Endothelial cell of umbilical vein (primary cell): ENCODE measurements around the gene GGT5. TPM values are rescaled to one million over a fixed set of nuclear protein-coding genes. Genes with fewer than 3 reads are reported as not detected.

Source experiments
- BruUV-seq: library from RNA; stranded (reverse); fragments of 400-500 nt; replicated peaks from 2 replicates; lab custom pipeline; 2021; lab: Mats Ljungman, UMichigan
- CTCF ChIA-PET: fragments of 300-600, 350-600 bp; sonication (Branson Sonifier 250); formaldehyde crosslinking; loops from one replicate; lab custom pipeline; 2021; ENCODE audit warnings: antibody characterized with exemption, inconsistent platforms; lab: Charles Lee
- POLR2A ChIA-PET: fragments of 300-600, 350-600 bp; sonication (Branson Sonifier 250); formaldehyde crosslinking; loops from one replicate; lab custom pipeline; 2021; ENCODE audit warnings: antibody characterized with exemption, inconsistent platforms; lab: Charles Lee
- DNase-seq: peaks from one replicate; pipeline ENCODE4 v3.0.0-alpha.2; 2011; ENCODE audit warnings: low read depth, low spot score
- FAIRE-seq: peaks from 2 replicates; lab custom pipeline; 2011; peaks lifted over from hg19 to GRCh38; lab: Jason Lieb, UNC
- H2AFZ ChIP-seq: 2 replicates; pipeline ENCODE4 v1.6.0; 2012; ENCODE audit warnings: low read depth, low read length, control low read depth, inconsistent platforms
- H3K27ac ChIP-seq: 2 replicates; pipeline ENCODE4 v1.5.1; 2011; ENCODE audit warnings: low read depth, mild to moderate bottlenecking, control low read depth, low read length, moderate library complexity; ENCODE audit not compliant: insufficient read depth
- H3K27me3 ChIP-seq, 2 experiments: 2 replicates each; pipeline versions ENCODE4 v1.6.0 to v1.6.1; 2011; ENCODE audit warnings: low read length in 2 of 2, mixed read lengths in 1 of 2; ENCODE audit not compliant: control insufficient read depth in 2 of 2, insufficient read depth in 2 of 2
- H3K36me3 ChIP-seq, 2 experiments: 2 replicates in 1 of 2; 3 replicates in 1 of 2; pipeline ENCODE4 v1.5.1; 2011; ENCODE audit warnings: low read length in 2 of 2, mild to moderate bottlenecking in 1 of 2, moderate library complexity in 1 of 2; ENCODE audit not compliant: control insufficient read depth in 2 of 2, insufficient read depth in 2 of 2; ENCODE audit errors: extremely low read depth in 1 of 2
- H3K4me1 ChIP-seq: 3 replicates; pipeline ENCODE4 v1.5.1; 2011; ENCODE audit warnings: mild to moderate bottlenecking, low read length; ENCODE audit not compliant: control insufficient read depth, insufficient read depth; ENCODE audit errors: extremely low read depth
- H3K4me2 ChIP-seq: 2 replicates; pipeline ENCODE4 v1.6.1; 2011; ENCODE audit warnings: low read length, control low read depth, mixed read lengths; ENCODE audit not compliant: insufficient read depth
- H3K4me3 ChIP-seq, 3 experiments: fragments of 200-600 bp in 1 of 3; sonication (generic), shearing (Covaris generic) in 1 of 3; replicated peaks in 1 of 3; 2 replicates each; pipeline ENCODE4 v1.5.1; 2011 to 2016; ENCODE audit warnings: control low read depth in 3 of 3, low read length in 3 of 3, mild to moderate bottlenecking in 2 of 3, inconsistent platforms in 1 of 3, low read depth in 1 of 3, moderate library complexity in 1 of 3; ENCODE audit not compliant: insufficient read depth in 1 of 3
- H3K79me2 ChIP-seq: 2 replicates; pipeline ENCODE4 v1.6.0; 2012; ENCODE audit warnings: low read length, inconsistent platforms; ENCODE audit not compliant: control insufficient read depth, insufficient read depth
- H3K9ac ChIP-seq: replicated peaks from 2 replicates; pipeline ENCODE3; 2011; ENCODE audit warnings: low read length, control low read depth; ENCODE audit not compliant: insufficient read depth; ENCODE audit errors: extremely low read depth
- H3K9me1 ChIP-seq: replicated peaks from 3 replicates; pipeline ENCODE4 v1.6.0; 2011; ENCODE audit warnings: mild to moderate bottlenecking, low read length; ENCODE audit not compliant: control insufficient read depth, insufficient read depth; ENCODE audit errors: extremely low read depth
- H3K9me3 ChIP-seq: replicated peaks from 2 replicates; pipeline ENCODE4 v1.5.1; 2012; ENCODE audit warnings: low read length, inconsistent platforms; ENCODE audit not compliant: control insufficient read depth, insufficient read depth
- H4K20me1 ChIP-seq: replicated peaks from 2 replicates; pipeline ENCODE3; 2011; ENCODE audit warnings: mild to moderate bottlenecking, low read length; ENCODE audit not compliant: control insufficient read depth, insufficient read depth; ENCODE audit errors: extremely low read depth
- CTCF ChIP-seq, 2 donors: IDR thresholded peaks; 1 replicate in 1 of 2; 2 replicates in 1 of 2; pipeline ENCODE4 v1.5.1; 2011; ENCODE audit warnings: low read length in 2 of 2, mild to moderate bottlenecking in 2 of 2, moderate library complexity in 2 of 2, control low read depth in 1 of 2, inconsistent platforms in 1 of 2, low read depth in 1 of 2; ENCODE audit not compliant: insufficient read depth in 1 of 2; ENCODE audit errors: extremely low read depth in 1 of 2
- GATA2 ChIP-seq: IDR thresholded peaks from 2 replicates; pipeline ENCODE4 v1.7.0; 2011; ENCODE audit warnings: low read depth, mild to moderate bottlenecking, moderate library complexity, mixed read lengths, low read length; ENCODE audit not compliant: insufficient read length, insufficient read depth
- MYC ChIP-seq: IDR thresholded peaks from one replicate; pipeline ENCODE4 v1.6.1; 2011; ENCODE audit warnings: mild to moderate bottlenecking, low read depth, low read length
- POLR2A ChIP-seq: IDR thresholded peaks from 2 replicates; pipeline ENCODE4 v1.6.1; 2012; ENCODE audit warnings: low read depth, mild to moderate bottlenecking, control low read depth, low read length
- dilution Hi-C: fragments of 300-500 bp; cut with MboI; formaldehyde crosslinking; loops from one replicate; pipeline ENCODE4 v1.15.0; 2019; ENCODE audit warnings: low sequenced_read_pairs; ENCODE audit not compliant: extremely low pct_ligation_motif_present
- intact Hi-C: fragments of 100-400 bp; cut with micrococcal nuclease; formaldehyde crosslinking; loops from one replicate; pipeline ENCODE4 v1.10.0; 2022
- polyA plus RNA-seq, 4 experiments: library from polyadenylated mRNA; depleted of rRNA in 3 of 4; stranded (reverse) in 3 of 4; unstranded in 1 of 4; fragments of >200 nt; gene quantifications; 2 replicates each; pipeline versions ENCODE4 v1.2.1 to v1.2.3, GENCODE V29; 2011 to 2012; ENCODE audit warnings: missing spikeins in 1 of 4
- total RNA-seq: library from RNA; stranded (reverse); gene quantifications from 2 replicates; pipeline ENCODE4 v1.2.3, GENCODE V29; 2021

The GGT5 gene
- total and polyA plus RNA-seq, 2 donors (not counting 3 experiments of a cell fraction or from before 2014, with no cell fraction given), result 45.9 to 293 TPM

- dilution Hi-C loops (no loop called here), intact Hi-C loops (loop anchor here (10.0 kb wide), 1 partner anchor 344 kb away; no protein-coding TSS in a partner anchor)
- Histone ChIP-seq H3K4me1 (no peaks in the 10 kb centered on the region), H3K79me2 (no peaks in the 10 kb centered on the region), H3K4me3 (no peak overlapping the region), H3K27ac (no peak overlapping the region), H3K9me1 (no peaks in the 10 kb centered on the region), H3K36me3 (peaks cover 0 to 5% of the 10 kb centered on the region in 2 experiments), H4K20me1 (no peaks in the 10 kb centered on the region), H3K4me2 (no peak overlapping the region), H2AFZ (no peak overlapping the region), H3K9me3 (no peaks in the 10 kb centered on the region), H3K27me3 (no peaks in the 10 kb centered on the region), H3K9ac (no peak overlapping the region)
- BruUV-seq, result no TSS peak
- DNase-seq (no peak), FAIRE-seq (no peak)
- CTCF ChIA-PET, result interaction anchor here (1.1 to 1.4 kb wide), 2 partner anchors 10 to 23 kb away, joined by 4 read pairs; no protein-coding TSS in a partner anchor
- TF ChIP-seq MYC, result no peak
- no peak for TF ChIP-seq CTCF (IDR thresholded peaks at IDR 0.05; ENCODE audit: extremely low read depth in 1 of 2, insufficient read depth in 1 of 2, low read depth in 1 of 2, low read length in 2 of 2)
- TF ChIP-seq GATA2, result no peak
- no peak for TF ChIP-seq POLR2A
- POLR2A ChIA-PET, result no interaction called here
Observed at GRCh38 chr22:24180316-24181087, 64.4 kb downstream of the GGT5 start.
